ENCODE measurements around the gene FAM83D.
A peak's percentile ranks its signal among the peaks of the same experiment; 100 is the strongest.
"Not testable (repeated sequence)": the region's sequence is repeated elsewhere in the genome, so short reads cannot be mapped to it uniquely, and the experiment has no call there.

The FAM83D gene

DNA sequence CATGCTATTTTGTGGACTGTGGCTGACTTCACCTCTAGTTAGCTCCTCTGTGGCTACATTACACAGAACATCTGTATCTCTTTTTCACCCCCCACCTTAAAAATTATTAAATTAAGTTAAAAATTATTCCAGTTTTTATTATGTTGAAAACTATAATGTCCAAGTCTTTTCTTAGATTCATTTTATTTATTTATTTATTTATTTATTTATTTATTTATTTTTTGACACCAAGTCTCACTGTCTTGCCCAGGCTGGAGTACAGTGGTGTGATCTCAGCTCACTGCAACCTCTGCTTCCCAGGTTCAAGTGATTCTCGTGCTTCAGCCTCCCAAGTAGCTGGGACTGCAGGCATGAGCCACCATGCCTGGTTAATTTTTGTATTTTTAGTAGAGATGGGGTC is 70.6 kb downstream of the FAM83D start:
- DNase-seq (ENCODE audit: insufficient read length, low spot score); FAIRE-seq: not testable (repeated sequence)

DNA sequence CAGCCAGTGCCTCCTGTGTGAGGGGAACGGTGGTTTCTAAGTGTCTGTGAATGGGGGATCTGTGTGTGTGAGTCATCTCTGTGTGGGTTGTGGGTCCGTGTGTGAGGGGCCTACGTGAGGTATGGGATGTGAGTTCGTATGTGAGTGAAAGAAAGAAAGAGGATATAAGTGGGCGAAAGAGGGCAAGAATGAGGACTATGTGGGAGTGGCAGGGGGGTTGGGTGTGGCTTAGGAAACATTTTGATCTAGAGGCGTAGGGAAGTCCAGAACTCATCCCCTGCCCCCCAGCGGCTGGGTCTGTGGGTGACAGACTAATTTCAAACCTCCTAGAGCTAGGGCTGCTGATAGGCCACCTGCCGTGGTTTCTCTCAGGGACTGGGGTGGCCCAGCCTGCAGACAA is 71.4 kb downstream of the FAM83D start:
- DNase-seq (ENCODE audit: insufficient read length, low spot score), result no peak
- FAIRE-seq, result peak; percentile 20

DNA sequence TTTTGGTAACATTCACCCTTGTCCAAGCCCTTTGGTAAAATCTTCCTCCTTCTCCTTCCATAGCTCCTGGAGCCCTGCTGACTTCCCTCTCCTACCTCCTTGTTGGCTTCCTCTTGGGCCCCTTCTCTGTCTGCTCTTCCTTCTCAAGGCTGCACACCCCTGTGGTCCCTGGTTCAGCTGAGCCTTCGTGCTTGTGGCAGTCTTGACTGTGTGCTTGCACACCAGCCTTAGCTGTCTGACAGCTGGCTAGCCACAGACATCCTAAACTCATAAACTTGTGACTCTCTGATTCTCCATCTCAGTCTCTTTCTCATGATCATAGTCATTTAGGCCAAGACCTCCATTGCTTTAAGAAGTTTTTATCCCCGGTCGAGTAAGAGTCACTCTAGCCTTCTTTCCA is 73.0 kb downstream of the FAM83D start:
- DNase-seq (ENCODE audit: insufficient read length, low spot score) (no peak), FAIRE-seq (no peak)

DNA sequence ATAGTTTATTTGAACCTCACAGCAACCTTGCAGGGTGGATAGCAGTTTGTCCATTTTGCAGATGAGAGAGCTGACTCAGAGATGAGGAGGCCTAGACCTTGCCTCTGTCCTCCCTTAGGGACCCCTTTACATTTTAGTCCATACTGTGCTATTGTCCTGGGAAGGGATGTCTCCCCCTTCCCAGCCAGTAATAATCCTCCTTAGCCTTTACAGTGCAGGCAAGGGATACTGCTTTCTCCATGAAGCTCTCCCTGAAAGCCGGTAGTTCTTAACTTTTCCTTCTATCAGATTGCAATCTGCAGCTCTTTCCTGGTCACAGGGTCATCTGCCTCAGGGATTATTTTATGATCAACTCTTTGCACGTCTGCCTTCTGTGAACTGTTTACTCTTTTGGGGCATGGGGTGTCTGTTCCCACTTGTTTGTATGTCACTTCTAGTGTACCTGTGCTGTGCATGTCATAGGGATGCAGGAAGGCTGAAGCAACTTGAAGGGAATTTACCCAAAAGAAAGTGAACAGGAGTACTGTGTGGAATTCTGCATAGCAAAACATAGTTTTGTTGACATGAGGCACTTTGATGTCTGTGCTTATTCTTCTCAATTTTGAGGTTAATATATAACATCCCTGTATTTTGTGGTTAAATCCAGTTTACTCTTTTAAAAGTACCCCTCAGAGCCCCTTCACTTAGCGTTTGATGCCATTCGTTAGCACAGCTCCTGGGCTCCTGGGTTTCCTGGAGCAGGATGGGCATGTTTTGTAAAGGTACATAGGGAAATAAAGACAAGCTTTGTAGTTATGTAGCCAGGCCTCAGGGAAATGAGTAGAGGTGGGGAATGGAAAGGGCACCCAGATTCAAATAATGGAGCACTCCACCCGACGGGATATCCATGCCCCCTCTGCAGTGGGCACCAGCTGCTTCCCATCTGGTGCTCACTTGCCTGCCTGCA is 74.0 kb downstream of the FAM83D start:
- no peak for FAIRE-seq
- no peak for DNase-seq (ENCODE audit: insufficient read length, low spot score)
